Trophoblast cell (in vitro differentiated cells and primary cell): ENCODE measurements around the gene KCNIP4.

ENCODE experiments used
- DNase-seq, 2 donors: peaks; one replicate each; pipeline ENCODE4 v3.0.0-alpha.2; 2016
- H2AFZ ChIP-seq: 2 replicates; pipeline ENCODE4 v1.6.1; 2013; ENCODE audit warnings: low read length, moderate library complexity, mild to moderate bottlenecking; ENCODE audit not compliant: insufficient read depth, poor library complexity
- H2AK5ac ChIP-seq: 2 replicates; pipeline ENCODE4 v1.6.1; 2013; ENCODE audit warnings: mild to moderate bottlenecking, low read length
- H2BK120ac ChIP-seq: 2 replicates; pipeline ENCODE4 v1.6.1; 2013; ENCODE audit warnings: low read length, mild to moderate bottlenecking, moderate library complexity; ENCODE audit not compliant: insufficient read depth, poor library complexity
- H2BK12ac ChIP-seq: 2 replicates; pipeline ENCODE4 v1.6.1; 2013; ENCODE audit warnings: mild to moderate bottlenecking, low read length, moderate library complexity
- H2BK5ac ChIP-seq: 2 replicates; pipeline ENCODE4 v1.6.1; 2013; ENCODE audit warnings: low read length, low read depth, moderate library complexity, mild to moderate bottlenecking; ENCODE audit not compliant: poor library complexity
- H3K14ac ChIP-seq: 2 replicates; pipeline ENCODE4 v1.6.1; 2013; ENCODE audit warnings: mild to moderate bottlenecking, low read length
- H3K18ac ChIP-seq: 2 replicates; pipeline ENCODE4 v1.6.1; 2013; ENCODE audit warnings: mild to moderate bottlenecking, low read length
- H3K23ac ChIP-seq: 2 replicates; pipeline ENCODE4 v1.6.1; 2013; ENCODE audit warnings: low read length
- H3K27ac ChIP-seq: 2 replicates; pipeline ENCODE4 v1.5.1; 2013; ENCODE audit warnings: low read depth, mild to moderate bottlenecking, inconsistent platforms, low read length, moderate library complexity
- H3K27me3 ChIP-seq: 2 replicates; pipeline ENCODE4 v1.6.1; 2013; ENCODE audit warnings: inconsistent platforms, mild to moderate bottlenecking, low read length, moderate library complexity; ENCODE audit not compliant: insufficient read depth
- H3K36me3 ChIP-seq, 2 experiments: 1 replicate in 1 of 2; 2 replicates in 1 of 2; pipeline ENCODE4 v1.6.1; 2013; ENCODE audit warnings: low read length in 2 of 2, mild to moderate bottlenecking in 2 of 2, moderate library complexity in 1 of 2; ENCODE audit not compliant: insufficient read depth in 2 of 2, control insufficient read depth in 1 of 2
- H3K4ac ChIP-seq: 2 replicates; pipeline ENCODE4 v1.6.1; 2013; ENCODE audit warnings: low read depth, mild to moderate bottlenecking, low read length, moderate library complexity
- H3K4me1 ChIP-seq, 2 experiments: 1 replicate in 1 of 2; 2 replicates in 1 of 2; pipeline ENCODE4 v1.6.1; 2013; ENCODE audit warnings: low read length in 2 of 2, mild to moderate bottlenecking in 2 of 2, moderate library complexity in 1 of 2; ENCODE audit not compliant: insufficient read depth in 2 of 2, control insufficient read depth in 1 of 2
- H3K4me2 ChIP-seq: 2 replicates; pipeline ENCODE4 v1.6.1; 2013; ENCODE audit warnings: inconsistent platforms, mild to moderate bottlenecking, low read length, moderate library complexity
- H3K4me3 ChIP-seq: 2 replicates; pipeline ENCODE4 v1.5.1; 2013; ENCODE audit warnings: mild to moderate bottlenecking, low read depth, low read length, inconsistent platforms
- H3K79me1 ChIP-seq: one replicate; pipeline ENCODE4 v1.6.1; 2013; ENCODE audit warnings: low read length
- H3K79me2 ChIP-seq: 2 replicates; pipeline ENCODE4 v1.6.1; 2013; ENCODE audit warnings: low read length, mild to moderate bottlenecking; ENCODE audit not compliant: control insufficient read depth, insufficient read depth, poor library complexity
- H3K9ac ChIP-seq: 2 replicates; pipeline ENCODE4 v1.6.1; 2013; ENCODE audit warnings: mild to moderate bottlenecking, low read length
- H3K9me3 ChIP-seq: 2 replicates; pipeline ENCODE4 v1.6.1; 2013; ENCODE audit warnings: low read depth, mild to moderate bottlenecking, control low read depth, inconsistent platforms, low read length; ENCODE audit not compliant: insufficient read depth
- H4K12ac ChIP-seq: 2 replicates; pipeline ENCODE4 v1.6.1; 2013; ENCODE audit warnings: low read depth, mild to moderate bottlenecking, low read length, moderate library complexity
- H4K8ac ChIP-seq: 2 replicates; pipeline ENCODE4 v1.6.1; 2013; ENCODE audit warnings: low read depth, mild to moderate bottlenecking, low read length, moderate library complexity
- H4K91ac ChIP-seq: one replicate; pipeline ENCODE4 v1.6.1; 2013; ENCODE audit warnings: low read depth, mild to moderate bottlenecking, low read length, moderate library complexity
- WGBS: extraction: QIAGEN DNeasy Blood & Tissue Kit; methylation state at CpG from one replicate; pipeline ENCODE4 v1.1.7; 2013; ENCODE audit warnings: missing lambda C conversion rate; ENCODE audit not compliant: insufficient read length, insufficient coverage; ENCODE audit errors: extremely low coverage; 5-methylcytosine and 5-hydroxymethylcytosine counted together

Gene KCNIP4

GRCh38 chr4:21077967-21078366 lies 870.6 kb downstream of the KCNIP4 start:
- H2BK120ac ChIP-seq, result no peak overlapping the region
- H2AFZ ChIP-seq, result no peak overlapping the region
- no CpG with 5 or more reads among the region's 2 CpGs for WGBS

GRCh38 chr4:21067351-21067750 lies 881.2 kb downstream of the KCNIP4 start:
- peaks cover 0 to 1% of the 10 kb centered on the region in 2 experiments for H3K4me1 ChIP-seq
- no CpG with 5 or more reads among the region's 1 CpG for WGBS
- no peak overlapping the region for H3K4me3 ChIP-seq
- H3K14ac ChIP-seq, result no peak overlapping the region
- no peaks in the 10 kb centered on the region for H3K27me3 ChIP-seq
- H3K23ac ChIP-seq, result no peak overlapping the region
- H3K4me2 ChIP-seq, result no peak overlapping the region
- no peaks in the 10 kb centered on the region for H3K36me3 ChIP-seq
- no peak overlapping the region for H2BK12ac ChIP-seq
- H3K79me2 ChIP-seq, result no peaks in the 10 kb centered on the region
- H3K79me1 ChIP-seq, result no peaks in the 10 kb centered on the region
- H3K9me3 ChIP-seq, result no peaks in the 10 kb centered on the region
- H2AK5ac ChIP-seq, result no peak overlapping the region
- H4K8ac ChIP-seq, result no peak overlapping the region
- no peak overlapping the region for H4K91ac ChIP-seq
- H2BK5ac ChIP-seq, result no peak overlapping the region
- H3K18ac ChIP-seq, result no peak overlapping the region
- no peak for DNase-seq
- H2AFZ ChIP-seq, result no peak overlapping the region
- H3K27ac ChIP-seq, result no peak overlapping the region
- no peak overlapping the region for H3K9ac ChIP-seq
- no peak overlapping the region for H4K12ac ChIP-seq
- H2BK120ac ChIP-seq, result no peak overlapping the region
- no peak overlapping the region for H3K4ac ChIP-seq

More at GRCh38 chr4:21077967-21078366, 870.6 kb downstream of the KCNIP4 start:
- Histone ChIP-seq H3K36me3 (no peaks in the 10 kb centered on the region), H2BK12ac (no peak overlapping the region), H3K14ac (no peak overlapping the region), H2BK5ac (no peak overlapping the region), H3K4me3 (no peak overlapping the region), H3K18ac (no peak overlapping the region), H2AK5ac (no peak overlapping the region), H3K27me3 (no peaks in the 10 kb centered on the region), H3K79me2 (no peaks in the 10 kb centered on the region), H3K23ac (no peak overlapping the region), H3K9ac (no peak overlapping the region), H4K8ac (no peak overlapping the region), H3K4me1 (no peaks in the 10 kb centered on the region), H3K79me1 (no peaks in the 10 kb centered on the region), H3K9me3 (no peaks in the 10 kb centered on the region), H3K27ac (no peak overlapping the region), H3K4ac (no peak overlapping the region), H4K91ac (no peak overlapping the region), H3K4me2 (no peak overlapping the region), H4K12ac (no peak overlapping the region)
- peak; percentile 31 to 69 for DNase-seq

- WGBS, result no CpG with 5 or more reads among the region's 1 CpG
- Histone ChIP-seq H3K4ac (no peak overlapping the region), H3K18ac (no peak overlapping the region), H3K23ac (no peak overlapping the region), H4K91ac (no peak overlapping the region), H3K4me3 (no peak overlapping the region), H3K27me3 (no peaks in the 10 kb centered on the region), H4K12ac (no peak overlapping the region), H3K36me3 (no peaks in the 10 kb centered on the region), H3K27ac (no peak overlapping the region), H2BK120ac (no peak overlapping the region), H3K14ac (no peak overlapping the region), H2AFZ (no peak overlapping the region), H3K79me1 (no peaks in the 10 kb centered on the region), H2BK5ac (no peak overlapping the region), H3K4me2 (no peak overlapping the region), H2AK5ac (no peak overlapping the region), H3K9me3 (no peaks in the 10 kb centered on the region), H4K8ac (no peak overlapping the region), H3K4me1 (no peaks in the 10 kb centered on the region), H3K79me2 (no peaks in the 10 kb centered on the region), H3K9ac (no peak overlapping the region), H2BK12ac (no peak overlapping the region)
- DNase-seq, result no peak
Observed at GRCh38 chr4:21061902-21062301, 886.7 kb downstream of the KCNIP4 start.

GRCh38 chr4:21046141-21046540 lies 902.4 kb downstream of the KCNIP4 start:
- H3K18ac ChIP-seq, result no peak overlapping the region
- H3K27me3 ChIP-seq, result no peaks in the 10 kb centered on the region
- no peak overlapping the region for H2BK5ac ChIP-seq
- no peak overlapping the region for H3K9ac ChIP-seq
- H3K36me3 ChIP-seq, result no peaks in the 10 kb centered on the region
- H3K4me2 ChIP-seq, result no peak overlapping the region
- H3K4ac ChIP-seq, result no peak overlapping the region
- no peaks in the 10 kb centered on the region for H3K79me2 ChIP-seq
- no peak overlapping the region for H3K27ac ChIP-seq
- H2BK12ac ChIP-seq, result no peak overlapping the region
- no peak overlapping the region for H3K23ac ChIP-seq
- H2AFZ ChIP-seq, result no peak overlapping the region
- no CpG with 5 or more reads among the region's 1 CpG for WGBS
- H3K4me3 ChIP-seq, result no peak overlapping the region
- no peaks in the 10 kb centered on the region for H3K4me1 ChIP-seq
- no peak overlapping the region for H3K14ac ChIP-seq
- H3K9me3 ChIP-seq, result no peaks in the 10 kb centered on the region
- no peak overlapping the region for H2AK5ac ChIP-seq
- no peaks in the 10 kb centered on the region for H3K79me1 ChIP-seq
- H4K8ac ChIP-seq, result no peak overlapping the region
- DNase-seq, result peak in 1 of 2 donors; percentile 7
- no peak overlapping the region for H4K12ac ChIP-seq
- no peak overlapping the region for H4K91ac ChIP-seq
- H2BK120ac ChIP-seq, result no peak overlapping the region
